Heart right ventricle (tissue), 16 donors: ENCODE measurements around the gene NDUFAF5. TPM values are rescaled to one million over a fixed set of nuclear protein-coding genes. Genes with fewer than 3 reads are reported as not detected.

Source experiments
- ATAC-seq, 8 donors: fragments of 200-7000 bp; cut with Tn5 transposase; one replicate each; pipeline ENCODE4 v1.9.1; 2020; ENCODE audit warnings: mild to moderate bottlenecking in 8 of 8, moderate library complexity in 8 of 8, moderate number of reproducible peaks in 1 of 8
- DNase-seq, 2 donors: peaks; one replicate each; pipeline ENCODE4 v3.0.0-alpha.2; 2020
- H3K27ac ChIP-seq, 10 donors: fragments of 200-600 bp; sonication (generic) in 2 of 10; one replicate each; pipeline versions ENCODE4 v1.5.0 to v1.8.0; 2020 to 2022; ENCODE audit warnings: mild to moderate bottlenecking in 3 of 10
- H3K27me3 ChIP-seq, 7 donors: fragments of 200-600 bp; one replicate each; pipeline ENCODE4 v1.8.0; 2021 to 2022; ENCODE audit warnings: mild to moderate bottlenecking in 2 of 7
- H3K36me3 ChIP-seq, 9 donors: fragments of 200-600 bp; sonication (generic) in 1 of 9; one replicate each; pipeline versions ENCODE4 v1.5.0 to v1.8.0; 2020 to 2022; ENCODE audit warnings: mild to moderate bottlenecking in 2 of 9
- H3K4me1 ChIP-seq, 9 donors: fragments of 200-600 bp; sonication (generic) in 1 of 9; one replicate each; pipeline versions ENCODE4 v1.5.0 to v1.8.0; 2020 to 2022; ENCODE audit warnings: mild to moderate bottlenecking in 4 of 9
- H3K4me3 ChIP-seq, 10 donors: fragments of 200-600 bp; sonication (generic) in 2 of 10; one replicate each; pipeline versions ENCODE4 v1.5.0 to v1.8.0; 2020 to 2022; ENCODE audit warnings: mild to moderate bottlenecking in 7 of 10, moderate library complexity in 2 of 10
- H3K9me3 ChIP-seq, 11 donors: fragments of 200-600 bp in 10 of 11; sonication (generic) in 2 of 11; one replicate each; pipeline versions ENCODE4 v1.5.0 to v1.8.0; 2013 to 2022; ENCODE audit warnings: mild to moderate bottlenecking in 2 of 11, control low read depth in 1 of 11, moderate library complexity in 1 of 11
- CTCF ChIP-seq, 9 donors: fragments of 200-600 bp; sonication (generic) in 2 of 9; IDR thresholded peaks; one replicate each; pipeline versions ENCODE4 v1.5.0 to v1.8.0; 2021 to 2022; ENCODE audit warnings: antibody characterized with exemption in 9 of 9, mild to moderate bottlenecking in 5 of 9, moderate library complexity in 1 of 9
- WGBS, 2 donors: extraction: QIAGEN DNeasy Blood & Tissue Kit; methylation state at CpG; one replicate each; pipeline ENCODE4 v1.1.7; 2013; ENCODE audit warnings: inconsistent platforms in 1 of 2; 5-methylcytosine and 5-hydroxymethylcytosine counted together
- intact Hi-C, 10 donors: fragments of 100-400 bp; cut with DNase I; formaldehyde crosslinking; loops; one replicate each; pipeline versions ENCODE4 v1.11.1 to v1.14.2; 2022
- polyA plus RNA-seq, 2 donors: library from polyadenylated mRNA; stranded (reverse); fragments of 200-250 nt; gene quantifications; one replicate each; pipeline ENCODE4 v1.2.3, GENCODE V29; 2013
- total RNA-seq, 10 donors: library from RNA; stranded (reverse); fragmentation: NEBNext Ultra II Directional in 3 of 10; extraction: Animal tissue kit (Norgen Biotek cat#: 25700) in 3 of 10; gene quantifications; one replicate each; pipeline versions ENCODE4 v1.2.1 to v1.2.4, GENCODE V29; 2021 to 2023
- donor health status: Arrhythmogenic right ventricular cardiomyopathy.
- donor health status: ischemic (EF 13 %, LVEDD 7.1; RV severe dilation, severe dysfunction).
- donor health status: healthy with polysubstance abuse.
- donor health status: DM: no; HTN: yes; CAD: no.
- donor health status: DM: no; HTN: no; CAD: no.
- donor health status: ischemic (EF 25% LVEDD 6.9; RV normal size, moderate dysfunction).
- donor health status: ischemic (EF 25% LVEDD 5.7; RV mildly dilated, moderate dysfunction).
- donor health status: healthy.
- donor health status: DM: yes; HTN: yes; CAD: no.
- donor health status: Ischemic cardiomyopathy.
- donor health status: ischemic (EF 35%, LVEDD 5.7; RV mildly dilated, moderate dysfunction).
- donor health status: nonischemic (EF 11% LVEDD 7.7; RV severe dilation, severe dysfunction).
- donor health status: DM: yes; HTN: yes; CAD: no.
- donor health status: PGD.
- donor health status: ischemic (EF 29% LVEDD 5.4; RV normal size, mild dysfunction).
- donor health status: nonischemic (EF 23%, LVEDD 6.1; RV moderate dilation, normal function).

The NDUFAF5 gene
- total and polyA plus RNA-seq, 12 donors: 42.0 to 112 (median 66.3) TPM

- intact Hi-C loops: no loop called here
- ATAC-seq: no peak
Observed at GRCh38 chr20:13749811-13750210, 35.0 kb upstream of the NDUFAF5 start.

GRCh38 chr20:13753436-13754036 lies 31.3 kb upstream of the NDUFAF5 start:
- no peaks in the 10 kb centered on the region for H3K9me3 ChIP-seq
- intact Hi-C loops: no loop called here
- peaks cover 0 to 80% (median 11%) of the 10 kb centered on the region in 9 donors for H3K36me3 ChIP-seq
- WGBS, 2 donors: 83 to 91% methylated on average over 2 of the region's 2 CpGs
- no peak for TF ChIP-seq CTCF (IDR thresholded peaks at IDR 0.05)
- H3K27ac ChIP-seq: no peak overlapping the region
- H3K27me3 ChIP-seq: no peaks in the 10 kb centered on the region
- ATAC-seq (no peak), DNase-seq (no peak)
- H3K4me3 ChIP-seq: no peak overlapping the region
- no peaks in the 10 kb centered on the region for H3K4me1 ChIP-seq

More at GRCh38 chr20:13749811-13750210, 35.0 kb upstream of the NDUFAF5 start:
- H3K9me3 ChIP-seq: no peaks in the 10 kb centered on the region
- no peak overlapping the region for H3K27ac ChIP-seq
- WGBS, 2 donors: 91 to 98% methylated on average over 3 of the region's 3 CpGs
- no peak overlapping the region for H3K4me3 ChIP-seq
- H3K36me3 ChIP-seq: peaks cover 0 to 54% (median 4%) of the 10 kb centered on the region in 9 donors
- H3K4me1 ChIP-seq: no peaks in the 10 kb centered on the region
- H3K27me3 ChIP-seq: no peaks in the 10 kb centered on the region
- no peak for DNase-seq
- TF ChIP-seq CTCF (IDR thresholded peaks at IDR 0.05): no peak

GRCh38 chr20:13755809-13756208 lies 29.0 kb upstream of the NDUFAF5 start:
- Histone ChIP-seq H3K27ac (no peak overlapping the region), H3K27me3 (no peaks in the 10 kb centered on the region), H3K4me3 (no peak overlapping the region), H3K36me3 (peaks cover 0 to 85% (median 21%) of the 10 kb centered on the region in 9 donors), H3K9me3 (no peaks in the 10 kb centered on the region), H3K4me1 (no peaks in the 10 kb centered on the region)
- TF ChIP-seq CTCF (IDR thresholded peaks at IDR 0.05): peak in 5 of 9 donors; percentile 5 to 32 (median 16)
- intact Hi-C loops: no loop called here
- ATAC-seq (no peak), DNase-seq (no peak)
- WGBS, 2 donors: 82 to 84% methylated on average over 5 of the region's 5 CpGs

- no peak for DNase-seq
- H3K27ac ChIP-seq: no peak overlapping the region
- ATAC-seq: no peak
- H3K36me3 ChIP-seq: peaks cover 0 to 82% (median 19%) of the 10 kb centered on the region in 9 donors
- WGBS, 2 donors: 93 to 94% methylated on average over 1 of the region's 1 CpG
- H3K9me3 ChIP-seq: no peaks in the 10 kb centered on the region
- no peaks in the 10 kb centered on the region for H3K27me3 ChIP-seq
- intact Hi-C loops: no loop called here
- H3K4me1 ChIP-seq: no peaks in the 10 kb centered on the region
- TF ChIP-seq CTCF (IDR thresholded peaks at IDR 0.05): no peak
- no peak overlapping the region for H3K4me3 ChIP-seq
Observed at GRCh38 chr20:13756551-13756950, 28.3 kb upstream of the NDUFAF5 start.
